H1 (cell line): ENCODE data around the gene ADCY1. TPM values are rescaled to one million over a fixed set of nuclear protein-coding genes. Genes with fewer than 3 reads are reported as not detected.

Experiments used
- CTCF ChIA-PET: fragments of 300-600 bp; sonication (Branson Sonifier 250); formaldehyde crosslinking; loops from one replicate; lab custom pipeline; 2021; ENCODE audit not compliant: partially characterized antibody; lab: Charles Lee
- POLR2A ChIA-PET: fragments of 300-600 bp; sonication (Branson Sonifier 250); formaldehyde crosslinking; loops from one replicate; lab custom pipeline; 2021; ENCODE audit warnings: inconsistent platforms; ENCODE audit not compliant: partially characterized antibody; lab: Charles Lee
- DNase-seq, 2 experiments: peaks; one replicate each; pipeline versions ENCODE4 v3.0.0 to v3.0.0-alpha.2; 2010 to 2022; ENCODE audit warnings: low spot score in 2 of 2, low read depth in 1 of 2, mixed read lengths in 1 of 2
- FAIRE-seq: peaks from 2 replicates; lab custom pipeline; 2011; peaks lifted over from hg19 to GRCh38; lab: Jason Lieb, UNC
- H2AFZ ChIP-seq: 2 replicates; pipeline ENCODE4 v1.8.1; 2012; ENCODE audit warnings: low read length, inconsistent platforms
- H2AK5ac ChIP-seq: 2 replicates; pipeline ENCODE4 v1.6.1; 2013; ENCODE audit warnings: low read depth, low read length
- H2BK120ac ChIP-seq: replicated peaks from 2 replicates; pipeline ENCODE3; 2013; ENCODE audit warnings: low read depth, low read length, inconsistent platforms
- H2BK12ac ChIP-seq: 2 replicates; pipeline ENCODE4 v1.6.1; 2013; ENCODE audit warnings: low read depth, low read length
- H2BK15ac ChIP-seq: 2 replicates; pipeline ENCODE4 v1.6.1; 2013; ENCODE audit warnings: low read length
- H2BK20ac ChIP-seq: 2 replicates; pipeline ENCODE4 v1.6.1; 2013; ENCODE audit warnings: low read length
- H2BK5ac ChIP-seq: 2 replicates; pipeline ENCODE4 v1.6.1; 2013; ENCODE audit warnings: low read depth, low read length
- H3K14ac ChIP-seq: 2 replicates; pipeline ENCODE4 v1.6.1; 2013; ENCODE audit warnings: inconsistent platforms; ENCODE audit not compliant: insufficient read length
- H3K18ac ChIP-seq: 2 replicates; pipeline ENCODE4 v1.6.1; 2013; ENCODE audit warnings: low read length; ENCODE audit errors: extremely low read depth
- H3K23ac ChIP-seq: 2 replicates; pipeline ENCODE4 v1.6.1; 2013; ENCODE audit warnings: inconsistent platforms; ENCODE audit not compliant: insufficient read length
- H3K23me2 ChIP-seq: 2 replicates; pipeline ENCODE4 v1.6.1; 2013; ENCODE audit warnings: low read depth, low read length
- H3K27ac ChIP-seq: 2 replicates; pipeline ENCODE4 v1.6.1; 2011; ENCODE audit warnings: low read depth, low read length, inconsistent platforms
- H3K27me3 ChIP-seq, 4 experiments: replicated peaks in 1 of 4; 1 replicate in 1 of 4; 2 replicates in 3 of 4; pipeline versions ENCODE4 v1.6.1 to v1.8.1; 2011 to 2013; ENCODE audit warnings: low read length in 3 of 4, mild to moderate bottlenecking in 3 of 4, inconsistent platforms in 2 of 4, mixed read lengths in 2 of 4, moderate library complexity in 1 of 4; ENCODE audit not compliant: control insufficient read depth in 3 of 4, insufficient read depth in 3 of 4; ENCODE audit errors: extremely low read depth in 1 of 4
- H3K36me3 ChIP-seq, 4 experiments: 2 replicates each; pipeline versions ENCODE4 v1.6.1 to v1.8.1; 2011 to 2013; ENCODE audit warnings: mild to moderate bottlenecking in 4 of 4, low read length in 3 of 4, moderate library complexity in 2 of 4, control low read depth in 1 of 4, inconsistent platforms in 1 of 4; ENCODE audit not compliant: insufficient read depth in 4 of 4, control insufficient read depth in 2 of 4
- H3K4ac ChIP-seq: replicated peaks from 2 replicates; pipeline ENCODE3; 2013; ENCODE audit warnings: low read length, low read depth, mixed read lengths, inconsistent platforms; ENCODE audit not compliant: insufficient read length
- H3K4me1 ChIP-seq, 4 experiments: replicated peaks in 1 of 4; 1 replicate in 1 of 4; 2 replicates in 3 of 4; pipeline versions ENCODE4 v1.6.1 to v1.8.1; 2011 to 2013; ENCODE audit warnings: low read length in 3 of 4, inconsistent platforms in 2 of 4, mixed read lengths in 1 of 4; ENCODE audit not compliant: insufficient read depth in 4 of 4, control insufficient read depth in 3 of 4
- H3K4me2 ChIP-seq, 2 experiments: 2 replicates each; pipeline versions ENCODE4 v1.6.1 to v1.8.1; 2011 to 2013; ENCODE audit warnings: low read depth in 2 of 2, low read length in 2 of 2, control low read depth in 1 of 2, inconsistent platforms in 1 of 2, mild to moderate bottlenecking in 1 of 2; ENCODE audit not compliant: insufficient read depth in 1 of 2
- H3K4me3 ChIP-seq, 4 experiments: fragments of 200-600, 300-600 bp in 1 of 4; sonication (generic), shearing (Covaris generic), sonication (Bioruptor Twin) in 1 of 4; 2 replicates each; pipeline versions ENCODE4 v1.5.1 to v1.8.1; 2011 to 2016; ENCODE audit warnings: low read length in 4 of 4, low read depth in 3 of 4, control low read depth in 2 of 4, inconsistent platforms in 2 of 4, mild to moderate bottlenecking in 2 of 4, mixed read lengths in 1 of 4, moderate library complexity in 1 of 4; ENCODE audit not compliant: insufficient read depth in 2 of 4; ENCODE audit errors: extremely low read depth in 1 of 4
- H3K56ac ChIP-seq: replicated peaks from 2 replicates; pipeline ENCODE3; 2013; ENCODE audit warnings: low read depth, mild to moderate bottlenecking, mixed read lengths, low read length, inconsistent platforms; ENCODE audit not compliant: insufficient read length
- H3K79me1 ChIP-seq: 2 replicates; pipeline ENCODE4 v1.6.1; 2013; ENCODE audit warnings: low read depth, low read length, control low read depth
- H3K79me2 ChIP-seq, 2 experiments: 2 replicates each; pipeline versions ENCODE4 v1.6.1 to v1.8.1; 2012 to 2013; ENCODE audit warnings: low read length in 2 of 2, mild to moderate bottlenecking in 2 of 2, inconsistent platforms in 1 of 2; ENCODE audit not compliant: insufficient read depth in 2 of 2, control insufficient read depth in 1 of 2
- H3K9ac ChIP-seq, 4 experiments: replicated peaks in 1 of 4; 1 replicate in 1 of 4; 2 replicates in 3 of 4; pipeline versions ENCODE4 v1.6.1 to v1.8.1; 2011 to 2013; ENCODE audit warnings: low read depth in 3 of 4, low read length in 3 of 4, control low read depth in 2 of 4, mild to moderate bottlenecking in 2 of 4, moderate library complexity in 2 of 4, inconsistent platforms in 1 of 4; ENCODE audit errors: extremely low read depth in 1 of 4
- H3K9me3 ChIP-seq, 2 experiments: 2 replicates each; pipeline versions ENCODE4 v1.6.1 to v1.8.1; 2012 to 2013; ENCODE audit warnings: mild to moderate bottlenecking in 2 of 2, moderate library complexity in 2 of 2, control low read depth in 1 of 2, inconsistent platforms in 1 of 2, low read depth in 1 of 2, low read length in 1 of 2, mixed read lengths in 1 of 2; ENCODE audit not compliant: insufficient read depth in 2 of 2
- H4K20me1 ChIP-seq, 2 experiments: replicated peaks in 1 of 2; 2 replicates each; pipeline versions ENCODE3 to v1.8.1; 2011 to 2013; ENCODE audit warnings: inconsistent platforms in 2 of 2, low read length in 2 of 2, mild to moderate bottlenecking in 1 of 2; ENCODE audit not compliant: insufficient read depth in 2 of 2, control insufficient read depth in 1 of 2
- H4K5ac ChIP-seq: 2 replicates; pipeline ENCODE4 v1.6.1; 2013; ENCODE audit warnings: low read length, low read depth, mixed read lengths, inconsistent platforms; ENCODE audit not compliant: insufficient read length
- H4K8ac ChIP-seq: 2 replicates; pipeline ENCODE4 v1.8.0; 2013; ENCODE audit warnings: mild to moderate bottlenecking, moderate library complexity, low read length, inconsistent platforms; ENCODE audit not compliant: insufficient read depth; ENCODE audit errors: extremely low read depth
- H4K91ac ChIP-seq: replicated peaks from 2 replicates; pipeline ENCODE3; 2013; ENCODE audit warnings: low read length, mixed read lengths, inconsistent platforms; ENCODE audit not compliant: insufficient read length
- BCL11A ChIP-seq, 2 experiments: IDR thresholded peaks; one replicate each; pipeline ENCODE4 v1.6.1; 2011; ENCODE audit warnings: low read depth in 2 of 2, low read length in 2 of 2, mild to moderate bottlenecking in 2 of 2
- CHD1 ChIP-seq: IDR thresholded peaks from 2 replicates; pipeline ENCODE4 v1.6.1; 2012; ENCODE audit warnings: low read depth, low read length, improper control_type of control experiment
- CHD2 ChIP-seq: IDR thresholded peaks from 2 replicates; pipeline ENCODE4 v1.6.1; 2012; ENCODE audit warnings: low read length, improper control_type of control experiment
- GABPA ChIP-seq: IDR thresholded peaks from 2 replicates; pipeline ENCODE4 v1.6.1; 2011; ENCODE audit warnings: mild to moderate bottlenecking, low read length, moderate library complexity, borderline replicate concordance; ENCODE audit not compliant: insufficient read depth
- HDAC6 ChIP-seq: IDR thresholded peaks from one replicate; pipeline ENCODE4 v1.7.1; 2012; ENCODE audit warnings: low read depth, mild to moderate bottlenecking, inconsistent platforms, low read length, moderate library complexity
- POU5F1 ChIP-seq: IDR thresholded peaks from 2 replicates; pipeline ENCODE4 v1.6.1; 2011; ENCODE audit warnings: low read depth, mild to moderate bottlenecking, low read length, moderate library complexity
- RAD21 ChIP-seq, 2 experiments: IDR thresholded peaks in 1 of 2; conservative IDR thresholded peaks in 1 of 2; 2 replicates each; pipeline ENCODE4 v1.6.1; 2011; ENCODE audit warnings: low read depth in 2 of 2, low read length in 2 of 2, improper control_type of control experiment in 1 of 2, inconsistent platforms in 1 of 2, mild to moderate bottlenecking in 1 of 2, moderate library complexity in 1 of 2
- SAP30 ChIP-seq: fragments of 300-600 bp; sonication (generic); IDR thresholded peaks from 2 replicates; pipeline ENCODE4 v1.7.1; 2012; ENCODE audit warnings: low read length, moderate library complexity, mild to moderate bottlenecking, inconsistent platforms; ENCODE audit not compliant: insufficient read depth, insufficient replicate concordance
- SIRT6 ChIP-seq: IDR thresholded peaks from one replicate; pipeline ENCODE4 v1.7.1; 2012; ENCODE audit warnings: low read length, inconsistent platforms
- TBP ChIP-seq: IDR thresholded peaks from 2 replicates; pipeline ENCODE4 v1.6.1; 2011; ENCODE audit warnings: low read depth, low read length, improper control_type of control experiment
- WGBS, 2 experiments: shearing (Covaris generic) in 1 of 2; methylation state at CpG; one replicate each; pipeline versions ENCODE4 v1.1.6 to v1.1.7; 2013 to 2015; ENCODE audit warnings: low lambda C conversion rate in 2 of 2, mixed read lengths in 2 of 2, inconsistent platforms in 1 of 2, low coverage in 1 of 2, missing lambda C conversion rate in 1 of 2; ENCODE audit not compliant: insufficient replicate concordance in 2 of 2, insufficient coverage in 1 of 2, insufficient read length in 1 of 2; ENCODE audit errors: extremely low coverage in 1 of 2, missing lambda C conversion rate in 1 of 2; 5-methylcytosine and 5-hydroxymethylcytosine counted together
- polyA plus RNA-seq, 7 experiments: library from polyadenylated mRNA; depleted of rRNA in 3 of 7; stranded (reverse) in 5 of 7; unstranded in 2 of 7; fragments of >200 nt in 5 of 7; fragments of 200-250 nt in 2 of 7; gene quantifications; 1 replicate in 5 of 7; 2 replicates in 1 of 7; 4 replicates in 1 of 7; pipeline versions ENCODE4 v1.2.1 to v1.2.3, GENCODE V29; 2011 to 2013; ENCODE audit warnings: missing spikeins in 2 of 7, mixed read lengths in 2 of 7
- total RNA-seq: library from RNA; stranded (reverse); fragmentation: NEBNext Ultra II Directional; extraction: Animal tissue kit (Norgen Biotek cat#: 25700); gene quantifications from 2 replicates; pipeline ENCODE4 v1.2.1, GENCODE V29; 2021
- TF ChIP-seq, protein P1 (sequence below): IDR thresholded peaks from 2 replicates; pipeline ENCODE4 v1.6.1; 2012; ENCODE audit warnings: inconsistent platforms
- TF ChIP-seq, protein P2 (sequence below): IDR thresholded peaks from 2 replicates; pipeline ENCODE4 v1.6.1; 2011; ENCODE audit warnings: low read depth, mild to moderate bottlenecking, low read length; ENCODE audit not compliant: insufficient read depth

The ADCY1 gene
- total and polyA plus RNA-seq, 2 of the 8 experiments (the other 6 are each of a cell fraction or from before 2014, with no cell fraction given) = 7.9 to 26.9 TPM

- peaks cover 0 to 2% of the 10 kb centered on the region in 2 experiments; a peak in 1 of 4 replicates for H3K9me3 ChIP-seq
- H2AFZ ChIP-seq = no peak overlapping the region
- H3K56ac ChIP-seq = no peak overlapping the region
- no peak overlapping the region for H3K9ac ChIP-seq
- peaks cover 0 to 8% of the 10 kb centered on the region in 2 experiments; a peak in 2 of 4 replicates for H3K79me2 ChIP-seq
- FAIRE-seq = no peak
- H3K18ac ChIP-seq = no peak overlapping the region
- H3K4me3 ChIP-seq = no peak overlapping the region
- no peak overlapping the region for H4K5ac ChIP-seq
- no peaks in the 10 kb centered on the region for H4K20me1 ChIP-seq
- H4K8ac ChIP-seq = no peak overlapping the region
- H4K91ac ChIP-seq = no peak overlapping the region
- no peak overlapping the region for H3K27ac ChIP-seq
- DNase-seq = no peak
- 76% methylated on average over 3 of the region's 3 CpGs; no CpG with 5 or more reads in 1 of the 2 experiments for WGBS, 2 experiments
- peaks cover 7% of the 10 kb centered on the region; the same call in 1 of the 2 replicates for H3K23me2 ChIP-seq
- POLR2A ChIA-PET = no interaction called here
- no peak overlapping the region for H2BK15ac ChIP-seq
- H2BK5ac ChIP-seq = no peak overlapping the region
- H3K14ac ChIP-seq = no peak overlapping the region
- no peak overlapping the region for H2BK20ac ChIP-seq
- no peak overlapping the region for H3K4me2 ChIP-seq
- CTCF ChIA-PET = no interaction called here
- H3K4me1 ChIP-seq = no peaks in the 10 kb centered on the region
- H2BK120ac ChIP-seq = no peak overlapping the region
- H3K4ac ChIP-seq = peak overlapping the region; percentile 29
- peaks cover 0 to 7% (median 3%) of the 10 kb centered on the region in 4 experiments; a peak in 4 of 8 replicates for H3K36me3 ChIP-seq
- H3K23ac ChIP-seq = no peak overlapping the region
- 0 out of 2 replicates have a peak, but pooled peaks cover 6% of the 10 kb centered on the region for H3K79me1 ChIP-seq
- no peak overlapping the region for H2BK12ac ChIP-seq
- H3K27me3 ChIP-seq = no peaks in the 10 kb centered on the region
- H2AK5ac ChIP-seq = no peak overlapping the region
- TF ChIP-seq CHD1 (no peak), CHD2 (no peak), SAP30 (no peak), GABPA (no peak), SIRT6 (no peak), BCL11A (IDR thresholded peaks at IDR 0.05; ENCODE audit: low read depth in 2 of 2, low read length in 2 of 2) (no peak), TBP (no peak), POU5F1 (no peak), HDAC6 (no peak), RAD21 (IDR thresholded peaks at IDR 0.05 in 1 of 2, conservative IDR thresholded peaks at IDR 0.05 in 1 of 2; ENCODE audit: low read depth in 2 of 2, low read length in 2 of 2) (no peak)
- TF ChIP-seq, protein P1, sequence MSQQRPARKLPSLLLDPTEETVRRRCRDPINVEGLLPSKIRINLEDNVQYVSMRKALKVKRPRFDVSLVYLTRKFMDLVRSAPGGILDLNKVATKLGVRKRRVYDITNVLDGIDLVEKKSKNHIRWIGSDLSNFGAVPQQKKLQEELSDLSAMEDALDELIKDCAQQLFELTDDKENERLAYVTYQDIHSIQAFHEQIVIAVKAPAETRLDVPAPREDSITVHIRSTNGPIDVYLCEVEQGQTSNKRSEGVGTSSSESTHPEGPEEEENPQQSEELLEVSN = no peak
- TF ChIP-seq, protein P2, sequence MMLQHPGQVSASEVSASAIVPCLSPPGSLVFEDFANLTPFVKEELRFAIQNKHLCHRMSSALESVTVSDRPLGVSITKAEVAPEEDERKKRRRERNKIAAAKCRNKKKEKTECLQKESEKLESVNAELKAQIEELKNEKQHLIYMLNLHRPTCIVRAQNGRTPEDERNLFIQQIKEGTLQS = no peak
These were observed 36.6 kb downstream of the ADCY1 start for GRCh38 chr7:45610660-45611299.
